ENCODE data around the gene TMEM114. TPM values are rescaled to one million over a fixed set of nuclear protein-coding genes. Genes with fewer than 3 reads are reported as not detected.

TMEM114 gene
- total RNA-seq, 1 experiment from 2014 or later = not detected

DNA sequence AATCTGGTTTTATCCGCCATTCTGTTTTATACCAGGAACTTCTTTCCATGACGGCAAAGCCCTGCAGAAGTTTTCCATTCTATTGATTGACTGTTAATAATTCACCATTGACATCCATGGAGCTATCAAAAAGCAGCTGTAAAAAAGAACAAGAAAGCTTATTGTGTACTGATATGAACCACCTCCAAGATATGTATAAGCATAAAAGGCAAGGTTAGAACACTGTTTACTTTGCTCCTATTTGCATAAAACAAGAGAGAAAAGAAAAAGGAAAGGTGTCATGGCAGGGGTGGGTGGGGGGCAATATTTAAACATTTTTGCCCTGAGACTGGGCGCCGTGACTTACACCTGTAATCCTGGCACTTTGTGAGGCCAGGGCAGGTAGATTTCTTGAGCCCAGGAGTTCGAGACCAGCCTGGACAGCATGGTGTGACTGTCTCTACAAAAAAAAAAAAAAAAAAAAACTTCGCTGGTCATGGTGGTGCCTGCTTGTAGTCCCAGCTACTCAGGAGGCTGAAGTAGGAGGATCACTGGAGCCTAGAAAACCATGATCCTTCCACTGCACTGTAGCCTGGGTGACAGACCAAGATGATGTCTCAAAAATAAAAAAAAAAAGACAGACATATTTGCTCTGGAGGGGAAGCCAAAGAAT lies 52.5 kb downstream of the TMEM114 start:
- no TSS peak for BruUV-seq (replicated peaks)
- H3K4me1 ChIP-seq (replicated peaks; ENCODE audit: insufficient read depth) = no peaks in the 10 kb centered on the region
- POLR2A ChIA-PET (ENCODE audit: unreplicated experiment) = interaction anchor here (0.6 kb wide), 1 partner anchor 49 kb away, joined by 3 read pairs; no protein-coding TSS in a partner anchor
- no peaks in the 10 kb centered on the region for H3K36me3 ChIP-seq (ENCODE audit: low read depth)
- no peak for TF ChIP-seq EZH2 (IDR thresholded peaks at IDR 0.05; ENCODE audit: low read depth)
- TF ChIP-seq, protein P1, sequence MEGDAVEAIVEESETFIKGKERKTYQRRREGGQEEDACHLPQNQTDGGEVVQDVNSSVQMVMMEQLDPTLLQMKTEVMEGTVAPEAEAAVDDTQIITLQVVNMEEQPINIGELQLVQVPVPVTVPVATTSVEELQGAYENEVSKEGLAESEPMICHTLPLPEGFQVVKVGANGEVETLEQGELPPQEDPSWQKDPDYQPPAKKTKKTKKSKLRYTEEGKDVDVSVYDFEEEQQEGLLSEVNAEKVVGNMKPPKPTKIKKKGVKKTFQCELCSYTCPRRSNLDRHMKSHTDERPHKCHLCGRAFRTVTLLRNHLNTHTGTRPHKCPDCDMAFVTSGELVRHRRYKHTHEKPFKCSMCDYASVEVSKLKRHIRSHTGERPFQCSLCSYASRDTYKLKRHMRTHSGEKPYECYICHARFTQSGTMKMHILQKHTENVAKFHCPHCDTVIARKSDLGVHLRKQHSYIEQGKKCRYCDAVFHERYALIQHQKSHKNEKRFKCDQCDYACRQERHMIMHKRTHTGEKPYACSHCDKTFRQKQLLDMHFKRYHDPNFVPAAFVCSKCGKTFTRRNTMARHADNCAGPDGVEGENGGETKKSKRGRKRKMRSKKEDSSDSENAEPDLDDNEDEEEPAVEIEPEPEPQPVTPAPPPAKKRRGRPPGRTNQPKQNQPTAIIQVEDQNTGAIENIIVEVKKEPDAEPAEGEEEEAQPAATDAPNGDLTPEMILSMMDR (conservative IDR thresholded peaks at IDR 0.05) = no peak
- no peak for DNase-seq
- no peaks in the 10 kb centered on the region for H3K79me2 ChIP-seq (ENCODE audit: low read depth)
- CTCF ChIA-PET = no interaction called here
- H3K9me3 ChIP-seq (ENCODE audit: insufficient read depth, low read depth) = no peaks in the 10 kb centered on the region
- no peaks in the 10 kb centered on the region for H4K20me1 ChIP-seq (ENCODE audit: insufficient read depth)
- H2AFZ ChIP-seq = no peak overlapping the region
- peaks cover 91% of the 10 kb centered on the region for H3K27me3 ChIP-seq (ENCODE audit: insufficient read depth, low read depth)
- no peak overlapping the region for H3K4me3 ChIP-seq
- H3K4me2 ChIP-seq = no peak overlapping the region
- H3K27ac ChIP-seq = no peak overlapping the region
- intact Hi-C loops (cut with micrococcal nuclease; ENCODE audit: unreplicated experiment) = no loop called here
- H3F3A ChIP-seq (ENCODE audit: insufficient read depth, low read depth) = no peaks in the 10 kb centered on the region
- H3K9me2 ChIP-seq (ENCODE audit: insufficient read depth) = no peaks in the 10 kb centered on the region

DNA sequence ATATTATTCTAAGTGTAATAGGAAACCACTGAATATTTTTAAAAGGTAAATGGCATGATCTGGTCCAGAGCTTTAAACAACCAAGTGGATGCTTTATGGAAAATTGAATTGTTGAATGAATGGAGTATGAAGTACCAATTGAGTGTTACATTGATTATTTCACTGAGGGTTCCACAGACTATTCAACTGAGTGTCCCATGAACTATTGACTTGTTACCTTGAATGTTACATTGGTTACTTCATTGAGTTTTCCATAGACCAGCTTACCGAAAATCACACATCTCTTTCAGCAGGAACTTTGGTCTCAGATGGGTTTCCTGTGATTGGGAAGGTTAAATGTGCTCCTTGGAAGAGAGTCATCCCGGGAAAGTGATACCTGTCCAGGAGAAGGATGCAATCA lies 56.8 kb downstream of the TMEM114 start:
- no peaks in the 10 kb centered on the region for H3K9me3 ChIP-seq (ENCODE audit: insufficient read depth, low read depth)
- H3K27me3 ChIP-seq (ENCODE audit: insufficient read depth, low read depth) = peaks cover 84% of the 10 kb centered on the region
- no peaks in the 10 kb centered on the region for H4K20me1 ChIP-seq (ENCODE audit: insufficient read depth)
- CTCF ChIA-PET = no interaction called here
- H3K4me2 ChIP-seq = no peak overlapping the region
- H3F3A ChIP-seq (ENCODE audit: insufficient read depth, low read depth) = no peaks in the 10 kb centered on the region
- no peaks in the 10 kb centered on the region for H3K79me2 ChIP-seq (ENCODE audit: low read depth)
- no peak overlapping the region for H2AFZ ChIP-seq
- TF ChIP-seq, protein P1 (conservative IDR thresholded peaks at IDR 0.05) = no peak
- TF ChIP-seq EZH2 (IDR thresholded peaks at IDR 0.05; ENCODE audit: low read depth) = no peak
- no peaks in the 10 kb centered on the region for H3K9me2 ChIP-seq (ENCODE audit: insufficient read depth)
- no peaks in the 10 kb centered on the region for H3K4me1 ChIP-seq (replicated peaks; ENCODE audit: insufficient read depth)
- H3K27ac ChIP-seq = no peak overlapping the region
- DNase-seq = no peak
- BruUV-seq (replicated peaks) = no TSS peak
- H3K4me3 ChIP-seq = no peak overlapping the region
- intact Hi-C loops (cut with micrococcal nuclease; ENCODE audit: unreplicated experiment) = no loop called here
- no peaks in the 10 kb centered on the region for H3K36me3 ChIP-seq (ENCODE audit: low read depth)
- POLR2A ChIA-PET (ENCODE audit: unreplicated experiment) = no interaction called here

DNA sequence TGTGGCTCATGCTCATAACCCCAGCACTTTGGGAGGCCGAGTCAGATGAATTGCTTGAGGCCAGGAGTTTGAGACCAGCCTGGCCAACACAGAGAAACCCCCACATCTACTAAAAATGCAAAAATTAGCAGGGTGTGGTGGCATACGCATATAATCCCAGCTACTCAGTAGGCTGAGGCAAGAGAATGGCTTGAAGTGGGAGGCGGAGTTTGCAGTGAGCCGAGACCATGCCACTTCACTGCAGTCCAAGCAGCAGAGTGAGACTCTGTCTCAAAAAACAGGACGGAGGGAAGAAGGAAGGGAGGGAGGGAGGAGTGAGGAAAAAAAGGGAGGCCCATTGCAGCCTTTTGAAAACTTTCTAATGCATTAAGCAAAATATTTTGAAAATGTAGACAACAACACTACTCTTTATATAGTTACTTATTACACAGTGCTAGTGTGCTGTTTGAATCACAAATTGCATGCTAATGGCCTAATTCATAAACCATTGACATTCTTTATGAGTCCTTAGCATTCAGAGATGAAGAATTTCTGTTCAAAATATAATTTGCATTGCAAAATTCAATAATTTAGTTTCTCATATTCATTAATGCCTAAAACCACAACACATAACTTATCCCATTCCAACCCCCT lies 59.4 kb downstream of the TMEM114 start:
- DNase-seq = no peak
- CTCF ChIA-PET = no interaction called here

More for the DNA sequence above, 59.4 kb downstream of the TMEM114 start:
- Histone ChIP-seq H2AFZ (no peak overlapping the region), H3K9me3 (ENCODE audit: insufficient read depth, low read depth) (no peaks in the 10 kb centered on the region), H4K20me1 (ENCODE audit: insufficient read depth) (no peaks in the 10 kb centered on the region), H3F3A (ENCODE audit: insufficient read depth, low read depth) (no peaks in the 10 kb centered on the region), H3K4me1 (replicated peaks; ENCODE audit: insufficient read depth) (no peaks in the 10 kb centered on the region), H3K27me3 (ENCODE audit: insufficient read depth, low read depth) (peaks cover 85% of the 10 kb centered on the region), H3K27ac (no peak overlapping the region), H3K4me2 (no peak overlapping the region), H3K4me3 (no peak overlapping the region), H3K79me2 (ENCODE audit: low read depth) (no peaks in the 10 kb centered on the region), H3K36me3 (ENCODE audit: low read depth) (no peaks in the 10 kb centered on the region), H3K9me2 (ENCODE audit: insufficient read depth) (no peaks in the 10 kb centered on the region)
- BruUV-seq (replicated peaks) = no TSS peak
- intact Hi-C loops (cut with micrococcal nuclease; ENCODE audit: unreplicated experiment) = no loop called here
- no peak for TF ChIP-seq EZH2 (IDR thresholded peaks at IDR 0.05; ENCODE audit: low read depth)
- TF ChIP-seq, protein P1 (conservative IDR thresholded peaks at IDR 0.05) = no peak
- POLR2A ChIA-PET (ENCODE audit: unreplicated experiment) = no interaction called here
